Mucosa of stomach (tissue), 1 donor: Measurements from ENCODE around the gene GFPT2.

Source experiments
- H3K27me3 ChIP-seq: one replicate; pipeline ENCODE4 v1.7.0; 2013; ENCODE audit warnings: mild to moderate bottlenecking, low read length; ENCODE audit not compliant: control insufficient read depth, insufficient read depth
- H3K36me3 ChIP-seq: one replicate; pipeline ENCODE4 v1.7.0; 2013; ENCODE audit warnings: low read length; ENCODE audit not compliant: control insufficient read depth, insufficient read depth
- H3K4me1 ChIP-seq: one replicate; pipeline ENCODE4 v1.7.0; 2013; ENCODE audit warnings: mild to moderate bottlenecking, low read length; ENCODE audit not compliant: control insufficient read depth, insufficient read depth
- H3K4me3 ChIP-seq: one replicate; pipeline ENCODE4 v1.7.0; 2013; ENCODE audit warnings: low read length
- H3K9ac ChIP-seq: one replicate; pipeline ENCODE4 v1.7.0; 2013; ENCODE audit warnings: mild to moderate bottlenecking, low read length, moderate library complexity
- H3K9me3 ChIP-seq: one replicate; pipeline ENCODE4 v1.7.0; 2013; ENCODE audit warnings: mild to moderate bottlenecking, low read length, moderate library complexity; ENCODE audit not compliant: control insufficient read depth
- donor health status: Pancreatic carcinoma.

The GFPT2 gene

GRCh38 chr5:180375955-180376354 lies 22.8 kb upstream of the GFPT2 start:
- no peak overlapping the region for H3K9ac ChIP-seq
- no peaks in the 10 kb centered on the region for H3K36me3 ChIP-seq
- H3K4me3 ChIP-seq: no peak overlapping the region
- no peaks in the 10 kb centered on the region for H3K9me3 ChIP-seq
- peaks cover 3% of the 10 kb centered on the region for H3K27me3 ChIP-seq
- H3K4me1 ChIP-seq: no peaks in the 10 kb centered on the region

GRCh38 chr5:180375291-180375690 lies 22.2 kb upstream of the GFPT2 start:
- Histone ChIP-seq H3K4me1 (no peaks in the 10 kb centered on the region), H3K9ac (no peak overlapping the region), H3K36me3 (no peaks in the 10 kb centered on the region), H3K9me3 (no peaks in the 10 kb centered on the region), H3K4me3 (no peak overlapping the region), H3K27me3 (peaks cover 3% of the 10 kb centered on the region)

- H3K9ac ChIP-seq: no peak overlapping the region
- H3K36me3 ChIP-seq: no peaks in the 10 kb centered on the region
- no peak overlapping the region for H3K4me3 ChIP-seq
- H3K9me3 ChIP-seq: no peaks in the 10 kb centered on the region
- no peaks in the 10 kb centered on the region for H3K4me1 ChIP-seq
- peaks cover 3% of the 10 kb centered on the region for H3K27me3 ChIP-seq
Measured at GRCh38 chr5:180373870-180374269, 20.7 kb upstream of the GFPT2 start.

GRCh38 chr5:180373454-180373853 lies 20.3 kb upstream of the GFPT2 start:
- no peaks in the 10 kb centered on the region for H3K4me1 ChIP-seq
- H3K4me3 ChIP-seq: no peak overlapping the region
- H3K9ac ChIP-seq: no peak overlapping the region
- no peaks in the 10 kb centered on the region for H3K9me3 ChIP-seq
- no peaks in the 10 kb centered on the region for H3K36me3 ChIP-seq
- peaks cover 3% of the 10 kb centered on the region for H3K27me3 ChIP-seq

- no peak overlapping the region for H3K9ac ChIP-seq
- no peaks in the 10 kb centered on the region for H3K36me3 ChIP-seq
- no peak overlapping the region for H3K4me3 ChIP-seq
Measured at GRCh38 chr5:180371949-180372348, 18.8 kb upstream of the GFPT2 start.

GRCh38 chr5:180370861-180371641 lies 17.9 kb upstream of the GFPT2 start:
- H3K9ac ChIP-seq: no peak overlapping the region
- no peak overlapping the region for H3K4me3 ChIP-seq
- no peaks in the 10 kb centered on the region for H3K4me1 ChIP-seq
- H3K36me3 ChIP-seq: no peaks in the 10 kb centered on the region
- peaks cover 3% of the 10 kb centered on the region for H3K27me3 ChIP-seq
- H3K9me3 ChIP-seq: no peaks in the 10 kb centered on the region

More at GRCh38 chr5:180371949-180372348, 18.8 kb upstream of the GFPT2 start:
- peaks cover 3% of the 10 kb centered on the region for H3K27me3 ChIP-seq
- H3K4me1 ChIP-seq: no peaks in the 10 kb centered on the region
- no peaks in the 10 kb centered on the region for H3K9me3 ChIP-seq

- Histone ChIP-seq H3K4me1 (no peaks in the 10 kb centered on the region), H3K27me3 (no peaks in the 10 kb centered on the region)
Measured at GRCh38 chr5:180367991-180368390, 14.9 kb upstream of the GFPT2 start.

GRCh38 chr5:180367300-180367699 lies 14.2 kb upstream of the GFPT2 start:
- Histone ChIP-seq H3K4me3 (no peak overlapping the region), H3K36me3 (no peaks in the 10 kb centered on the region)

More at GRCh38 chr5:180367991-180368390, 14.9 kb upstream of the GFPT2 start:
- no peaks in the 10 kb centered on the region for H3K9me3 ChIP-seq
- H3K36me3 ChIP-seq: no peaks in the 10 kb centered on the region
- no peak overlapping the region for H3K4me3 ChIP-seq
- H3K9ac ChIP-seq: no peak overlapping the region

GRCh38 chr5:180366326-180366725 lies 13.2 kb upstream of the GFPT2 start:
- Histone ChIP-seq H3K9me3 (no peaks in the 10 kb centered on the region), H3K4me3 (no peak overlapping the region), H3K36me3 (no peaks in the 10 kb centered on the region), H3K9ac (no peak overlapping the region), H3K27me3 (no peaks in the 10 kb centered on the region), H3K4me1 (no peaks in the 10 kb centered on the region)

More at GRCh38 chr5:180367300-180367699, 14.2 kb upstream of the GFPT2 start:
- no peaks in the 10 kb centered on the region for H3K9me3 ChIP-seq
- no peak overlapping the region for H3K9ac ChIP-seq
- no peaks in the 10 kb centered on the region for H3K4me1 ChIP-seq
- H3K27me3 ChIP-seq: no peaks in the 10 kb centered on the region

- Histone ChIP-seq H3K9ac (no peak overlapping the region), H3K4me3 (no peak overlapping the region), H3K4me1 (no peaks in the 10 kb centered on the region)
Measured at GRCh38 chr5:180365829-180366228, 12.7 kb upstream of the GFPT2 start.

GRCh38 chr5:180364306-180364856 lies 11.2 kb upstream of the GFPT2 start:
- Histone ChIP-seq H3K9me3 (no peaks in the 10 kb centered on the region), H3K4me3 (no peak overlapping the region), H3K36me3 (no peaks in the 10 kb centered on the region), H3K4me1 (no peaks in the 10 kb centered on the region), H3K27me3 (no peaks in the 10 kb centered on the region), H3K9ac (no peak overlapping the region)

More at GRCh38 chr5:180365829-180366228, 12.7 kb upstream of the GFPT2 start:
- H3K36me3 ChIP-seq: no peaks in the 10 kb centered on the region
- no peaks in the 10 kb centered on the region for H3K9me3 ChIP-seq
- H3K27me3 ChIP-seq: no peaks in the 10 kb centered on the region

- Histone ChIP-seq H3K4me1 (no peaks in the 10 kb centered on the region), H3K27me3 (no peaks in the 10 kb centered on the region), H3K4me3 (no peak overlapping the region), H3K9ac (no peak overlapping the region), H3K9me3 (no peaks in the 10 kb centered on the region), H3K36me3 (no peaks in the 10 kb centered on the region)
Measured at GRCh38 chr5:180360078-180360957, 7.2 kb upstream of the GFPT2 start.
